Cerebellar nuclear complex (tissue), 1 donor: ENCODE measurements around the gene VWA8.
"Not testable (repeated sequence)": the region's sequence is repeated elsewhere in the genome, so short reads cannot be mapped to it uniquely, and the experiment has no call there.

Source experiments
- DNase-seq, 2 experiments: peaks; one replicate each; lab custom pipeline; 2025; lab: John Stamatoyannopoulos, UW

Gene VWA8

GRCh38 chr13:41554626-41555386 is 406.1 kb downstream of the VWA8 start:
- DNase-seq = no peak

- DNase-seq = no peak
Measured at GRCh38 chr13:41554180-41554579, 406.7 kb downstream of the VWA8 start.

GRCh38 chr13:41552031-41552430 is 408.9 kb downstream of the VWA8 start:
- no peak for DNase-seq

GRCh38 chr13:41550276-41550675 is 410.6 kb downstream of the VWA8 start:
- no peak for DNase-seq

- no peak for DNase-seq
Measured at GRCh38 chr13:41549491-41549890, 411.4 kb downstream of the VWA8 start.

- DNase-seq = no peak
Measured at GRCh38 chr13:41548910-41549309, 412.0 kb downstream of the VWA8 start.

GRCh38 chr13:41548031-41548430 is 412.9 kb downstream of the VWA8 start:
- no peak for DNase-seq

- DNase-seq = no peak
Measured at GRCh38 chr13:41547251-41548000, 413.5 kb downstream of the VWA8 start.

GRCh38 chr13:41546372-41547190 is 414.3 kb downstream of the VWA8 start:
- no peak for DNase-seq

GRCh38 chr13:41545432-41545707 is 415.5 kb downstream of the VWA8 start:
- no peak for DNase-seq

GRCh38 chr13:41543664-41544300 is 417.1 kb downstream of the VWA8 start:
- DNase-seq = no peak

- DNase-seq = not testable (repeated sequence)
Measured at GRCh38 chr13:41542799-41543198, 418.1 kb downstream of the VWA8 start.

- DNase-seq = no peak
Measured at GRCh38 chr13:41542281-41542680, 418.6 kb downstream of the VWA8 start.

GRCh38 chr13:41541142-41541938 is 419.6 kb downstream of the VWA8 start:
- no peak for DNase-seq

- not testable (repeated sequence) for DNase-seq
Measured at GRCh38 chr13:41540240-41540639, 420.7 kb downstream of the VWA8 start.

- DNase-seq = no peak
Measured at GRCh38 chr13:41533266-41534052, 427.4 kb downstream of the VWA8 start.

- no peak for DNase-seq
Measured at GRCh38 chr13:41528021-41528420, 432.9 kb downstream of the VWA8 start.

GRCh38 chr13:41520660-41521630 is 440.0 kb downstream of the VWA8 start:
- DNase-seq = no peak

- no peak for DNase-seq
Measured at GRCh38 chr13:41520016-41520659, 440.8 kb downstream of the VWA8 start.
